Umbilical cord (tissue), 2 donors: Measurements from ENCODE around the gene HOXD13. TPM values are rescaled to one million over a fixed set of nuclear protein-coding genes. Genes with fewer than 3 reads are reported as not detected.

Source experiments
- DNase-seq: peaks from one replicate; pipeline ENCODE4 v3.0.0-alpha.2; 2015; ENCODE audit warnings: low spot score
- total RNA-seq: library from RNA; depleted of rRNA; stranded (reverse); fragments of >200 nt; gene quantifications from one replicate; pipeline ENCODE4 v1.2.3, GENCODE V29; 2014; ENCODE audit warnings: low replicate concordance; ENCODE audit not compliant: insufficient read depth

HOXD13 gene
- total RNA-seq, result 4.8 TPM

DNA sequence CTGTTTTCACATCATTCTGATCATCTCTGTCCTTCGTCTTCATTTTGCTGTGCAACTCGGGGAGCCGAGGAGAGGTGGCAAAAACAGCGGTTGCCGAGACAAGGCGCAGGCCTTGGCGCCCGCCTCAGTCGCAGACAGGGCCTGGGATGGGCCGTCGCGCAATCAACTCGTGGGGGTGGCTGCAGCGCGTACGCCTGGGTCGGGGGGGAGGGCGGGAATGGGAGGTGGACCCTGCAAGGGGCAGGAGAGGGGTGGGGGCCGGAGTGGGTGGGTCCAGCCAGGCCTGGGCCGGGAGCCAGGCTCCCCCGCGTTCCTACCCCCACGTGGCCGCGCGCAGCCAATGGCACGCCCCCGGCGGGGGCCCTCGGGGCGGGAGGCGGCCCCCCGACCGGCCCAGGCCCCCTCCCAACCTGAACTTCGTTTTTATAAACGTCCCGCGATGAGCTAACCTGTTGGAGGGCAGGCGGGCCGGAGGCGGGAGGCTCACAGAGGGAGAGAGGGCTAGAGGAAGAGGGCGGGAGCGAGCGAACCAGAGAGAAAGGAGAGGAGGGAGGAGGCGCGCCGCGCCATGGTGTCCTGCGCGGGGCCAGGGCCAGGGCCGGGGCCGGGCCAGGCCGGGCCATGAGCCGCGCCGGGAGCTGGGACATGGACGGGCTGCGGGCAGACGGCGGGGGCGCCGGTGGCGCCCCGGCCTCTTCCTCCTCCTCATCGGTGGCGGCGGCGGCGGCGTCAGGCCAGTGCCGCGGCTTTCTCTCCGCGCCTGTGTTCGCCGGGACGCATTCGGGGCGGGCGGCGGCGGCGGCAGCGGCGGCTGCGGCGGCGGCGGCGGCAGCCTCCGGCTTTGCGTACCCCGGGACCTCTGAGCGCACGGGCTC is at the start of gene HOXD13:
Gene HOXD13, plus strand, starts transcription at position 452 of the 875 bp plus-strand sequence. Its CDS starts 170 bp downstream, at position 622.
- DNase-seq, result peak; percentile 76

GRCh38 chr2:176056406-176056805 is 36.1 kb upstream of the HOXD13 start:
- no peak for DNase-seq

DNA sequence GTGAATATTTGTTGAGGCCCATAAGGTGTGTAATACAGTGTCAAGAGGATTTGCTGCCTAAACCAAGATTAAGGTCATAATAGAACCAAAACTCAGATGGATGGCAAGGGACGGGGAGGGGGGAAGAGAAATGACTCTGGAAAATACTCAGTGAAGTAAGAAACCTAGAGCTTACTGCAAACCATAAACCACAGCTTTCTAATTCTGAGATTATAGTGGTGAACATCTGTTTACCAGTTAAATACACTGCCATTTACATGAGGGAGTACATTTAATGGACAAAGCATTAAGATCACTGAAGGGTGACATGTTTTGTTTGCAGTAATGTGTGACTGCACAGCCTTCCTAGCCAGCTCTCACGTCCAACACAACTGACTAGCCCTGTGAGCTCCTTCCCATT is 28.6 kb upstream of the HOXD13 start:
- no peak for DNase-seq

- DNase-seq, result no peak
Observed at GRCh38 chr2:176066645-176067588, 25.6 kb upstream of the HOXD13 start.

DNA sequence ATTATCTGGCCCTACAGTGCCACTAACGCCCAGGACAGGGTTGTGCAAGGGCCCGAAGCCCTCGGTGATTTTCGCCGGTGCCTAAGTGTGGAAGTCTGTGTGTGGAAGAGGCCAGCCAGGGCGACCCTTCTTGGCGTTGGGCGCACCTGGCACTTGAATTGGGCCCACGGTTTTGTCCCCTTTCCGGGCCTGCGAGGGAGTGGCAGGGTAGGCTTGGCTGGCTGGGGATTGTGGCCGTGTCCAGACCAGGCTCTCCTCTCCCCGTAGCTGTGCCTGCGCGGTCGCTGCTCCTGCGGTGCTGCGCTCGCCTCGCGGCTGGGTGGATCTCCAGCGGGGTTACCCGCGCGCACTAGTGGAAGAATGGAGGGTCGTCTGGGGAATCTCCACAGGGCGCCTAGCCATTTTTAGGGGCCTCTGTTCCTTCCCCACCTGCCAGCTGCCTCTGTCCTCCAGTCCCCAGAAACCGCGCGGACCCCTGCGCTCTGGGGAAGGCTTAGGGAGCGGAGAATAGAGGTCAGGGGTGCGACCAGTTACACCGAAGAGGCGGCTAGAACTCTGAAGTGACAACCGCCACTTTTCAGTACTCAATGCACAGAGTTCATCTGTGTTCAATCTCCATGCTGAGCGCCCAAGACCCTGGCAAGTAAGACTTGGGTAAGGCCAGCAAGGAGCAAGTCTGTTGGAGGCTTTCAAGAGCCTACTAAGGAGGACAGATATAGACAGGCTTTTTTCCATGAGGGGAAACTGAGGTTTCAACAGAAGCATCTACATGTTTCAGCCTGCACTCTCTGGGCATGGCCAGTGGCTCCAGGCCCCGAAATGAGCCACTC is 24.7 kb upstream of the HOXD13 start:
- no peak for DNase-seq

GRCh38 chr2:176068419-176068832 is 24.1 kb upstream of the HOXD13 start:
- DNase-seq, result no peak

- no peak for DNase-seq
Observed at GRCh38 chr2:176071330-176072291, 20.9 kb upstream of the HOXD13 start.

DNA sequence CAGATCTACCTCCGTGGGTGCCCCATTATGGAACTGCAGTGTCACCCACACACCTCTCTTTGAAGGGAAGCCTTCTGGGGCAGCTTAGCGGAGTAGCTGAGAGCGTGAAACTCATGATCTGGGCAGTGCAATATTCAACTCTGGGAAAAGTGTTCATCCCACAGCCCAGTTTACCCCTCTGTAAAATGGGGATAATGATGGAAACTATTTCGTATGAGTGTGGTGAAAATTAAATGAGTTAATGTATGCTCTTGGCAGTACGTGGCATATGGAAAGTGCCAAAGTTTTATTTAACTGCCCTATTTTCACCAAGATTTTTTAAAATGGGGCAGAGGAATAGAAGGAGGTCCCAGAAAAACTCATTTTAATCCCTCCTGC is 20.2 kb upstream of the HOXD13 start:
- DNase-seq, result no peak

DNA sequence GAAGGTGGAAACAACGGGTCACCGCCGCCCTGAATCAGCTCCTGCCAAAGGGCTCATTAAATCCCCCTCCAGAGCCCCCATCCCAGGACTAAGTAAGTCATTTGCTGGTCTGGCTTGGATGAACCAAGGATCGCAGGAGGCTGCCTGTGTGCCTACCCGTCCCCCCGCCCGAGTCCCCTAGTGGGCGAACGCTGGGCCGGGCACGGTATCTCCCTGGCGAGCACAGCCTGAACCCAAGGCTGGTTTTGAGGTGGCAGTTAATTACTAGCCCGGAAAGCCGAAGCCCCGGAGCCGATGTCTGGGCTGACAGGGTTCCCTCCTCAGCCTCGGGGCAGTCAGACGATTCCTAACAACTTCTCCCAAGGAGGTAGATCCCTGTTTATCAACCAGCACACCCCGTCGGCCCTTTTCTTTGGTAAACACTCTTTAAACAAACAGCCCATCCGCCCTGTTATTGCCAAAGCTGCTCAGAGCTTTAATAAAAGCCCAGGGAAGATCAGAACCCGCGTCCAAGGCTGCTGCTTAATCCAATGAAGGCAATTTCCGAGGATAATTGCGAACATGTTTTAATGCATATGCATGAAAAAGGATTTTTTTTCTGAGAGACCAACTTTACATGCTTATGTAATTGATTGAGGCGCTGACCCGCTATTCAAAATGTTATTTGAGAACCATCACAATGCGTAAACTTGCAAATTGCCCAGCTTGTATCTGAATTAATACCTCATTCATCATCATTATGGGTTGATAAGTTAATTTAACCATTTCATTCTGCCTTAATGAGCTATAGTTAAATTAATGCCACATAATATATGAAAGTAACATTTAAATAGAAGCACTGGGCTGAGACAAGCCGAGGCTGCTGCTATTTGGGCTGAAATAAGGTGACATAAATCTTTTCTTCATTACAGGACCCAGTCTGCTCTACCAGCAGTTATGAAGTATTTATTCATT is 19.3 kb upstream of the HOXD13 start:
- no peak for DNase-seq

- no peak for DNase-seq
Observed at GRCh38 chr2:176074919-176075425, 17.5 kb upstream of the HOXD13 start.

GRCh38 chr2:176075481-176075880 is 17.0 kb upstream of the HOXD13 start:
- DNase-seq, result peak; percentile 38

GRCh38 chr2:176076063-176076462 is 16.5 kb upstream of the HOXD13 start:
- DNase-seq, result no peak

GRCh38 chr2:176076796-176077195 is 15.7 kb upstream of the HOXD13 start:
- DNase-seq, result no peak

DNA sequence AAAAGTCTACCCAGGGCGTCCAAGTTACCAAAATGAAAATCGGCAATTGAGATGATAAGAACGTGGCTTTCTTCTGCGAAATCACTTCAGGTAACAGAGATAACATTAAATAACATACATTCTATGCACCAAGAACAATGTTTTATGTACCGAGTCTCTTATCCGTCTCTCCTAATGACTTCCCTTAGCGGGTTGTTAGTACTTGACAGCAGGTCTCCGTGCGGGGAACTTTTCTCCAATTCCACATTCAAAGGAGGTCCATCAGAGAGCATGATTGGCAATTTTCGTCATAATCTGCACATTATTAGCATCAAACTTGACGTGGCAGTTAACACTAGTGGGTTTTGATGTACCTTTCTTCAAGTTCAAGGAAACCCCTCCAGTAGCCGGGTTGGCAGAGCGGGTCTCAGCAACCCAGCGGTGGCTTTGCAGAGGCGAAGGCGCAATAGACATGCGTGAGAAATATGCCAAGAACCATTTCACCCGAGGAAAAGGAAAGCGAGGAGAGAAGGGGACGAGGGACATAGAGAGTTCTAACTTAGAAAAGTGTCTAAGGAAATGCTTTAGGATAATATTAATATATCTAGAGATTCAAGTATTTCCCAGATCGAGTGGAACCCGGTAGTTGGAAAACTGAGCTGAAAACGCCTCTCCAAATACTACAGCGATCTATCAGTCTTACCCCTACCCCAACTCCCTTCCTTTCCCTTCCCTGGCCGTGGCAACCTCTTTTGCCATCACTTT is 13.8 kb upstream of the HOXD13 start:
- no peak for DNase-seq

DNA sequence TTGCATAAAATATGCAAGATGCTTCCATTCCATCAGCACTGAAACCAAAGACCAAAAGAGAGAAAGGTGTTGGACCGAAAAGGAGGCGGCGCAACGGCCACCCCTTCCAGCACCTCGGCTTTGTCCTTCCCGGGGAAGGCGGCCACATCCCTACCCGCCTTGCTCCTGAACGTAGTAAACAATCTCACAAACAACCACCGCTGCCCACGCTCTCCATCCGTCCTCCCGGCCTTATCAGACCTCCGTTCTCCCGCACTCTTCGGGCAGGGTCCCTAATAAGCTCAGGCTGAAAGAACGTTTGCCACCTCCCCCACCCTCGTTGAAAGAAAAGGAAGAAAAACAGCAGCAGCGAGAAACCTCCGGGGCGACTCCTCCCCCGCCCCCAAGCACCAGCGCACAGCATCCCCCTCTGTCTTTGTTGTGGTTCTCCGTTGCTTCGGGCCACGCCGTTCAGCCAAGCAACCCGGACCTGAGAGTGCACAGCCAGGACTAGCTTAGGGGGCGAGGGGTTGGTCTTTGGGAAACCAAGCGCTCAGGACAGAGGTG is 13.2 kb upstream of the HOXD13 start:
- DNase-seq, result no peak

- peak; percentile 52 for DNase-seq
Observed at GRCh38 chr2:176079831-176080539, 12.5 kb upstream of the HOXD13 start.
